ENCODE measurements around the gene CCT7.

DNA sequence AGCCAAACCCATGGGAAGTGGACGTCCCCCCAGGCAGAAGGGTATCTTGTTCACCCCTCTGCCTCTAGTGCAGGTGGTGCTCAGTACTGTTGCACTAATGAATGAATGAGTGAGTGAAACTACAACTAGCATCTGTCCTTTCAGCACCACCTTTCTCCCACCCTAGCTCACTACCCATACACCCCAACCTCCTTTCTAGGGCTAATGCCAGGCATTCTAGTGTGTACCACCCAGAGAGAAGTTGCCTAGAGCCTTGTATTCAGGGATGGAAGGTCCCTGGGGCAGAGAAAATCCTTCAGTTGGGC lies 22.5 kb downstream of the CCT7 start:
- TF ChIP-seq, protein P1, sequence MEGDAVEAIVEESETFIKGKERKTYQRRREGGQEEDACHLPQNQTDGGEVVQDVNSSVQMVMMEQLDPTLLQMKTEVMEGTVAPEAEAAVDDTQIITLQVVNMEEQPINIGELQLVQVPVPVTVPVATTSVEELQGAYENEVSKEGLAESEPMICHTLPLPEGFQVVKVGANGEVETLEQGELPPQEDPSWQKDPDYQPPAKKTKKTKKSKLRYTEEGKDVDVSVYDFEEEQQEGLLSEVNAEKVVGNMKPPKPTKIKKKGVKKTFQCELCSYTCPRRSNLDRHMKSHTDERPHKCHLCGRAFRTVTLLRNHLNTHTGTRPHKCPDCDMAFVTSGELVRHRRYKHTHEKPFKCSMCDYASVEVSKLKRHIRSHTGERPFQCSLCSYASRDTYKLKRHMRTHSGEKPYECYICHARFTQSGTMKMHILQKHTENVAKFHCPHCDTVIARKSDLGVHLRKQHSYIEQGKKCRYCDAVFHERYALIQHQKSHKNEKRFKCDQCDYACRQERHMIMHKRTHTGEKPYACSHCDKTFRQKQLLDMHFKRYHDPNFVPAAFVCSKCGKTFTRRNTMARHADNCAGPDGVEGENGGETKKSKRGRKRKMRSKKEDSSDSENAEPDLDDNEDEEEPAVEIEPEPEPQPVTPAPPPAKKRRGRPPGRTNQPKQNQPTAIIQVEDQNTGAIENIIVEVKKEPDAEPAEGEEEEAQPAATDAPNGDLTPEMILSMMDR (IDR thresholded peaks at IDR 0.05; ENCODE audit: insufficient read depth, low read length), result no peak
- TF ChIP-seq GABPA (IDR thresholded peaks at IDR 0.05; ENCODE audit: low read depth), result no peak

Measured in HL-60 (cell line).